HCT116 (cell line): ENCODE results near the gene VANGL2. TPM values are rescaled to one million over a fixed set of nuclear protein-coding genes. Genes with fewer than 3 reads are reported as not detected.

Experiments
- ATAC-seq: fragments of 200-7000 bp; cut with Tn5 transposase; 2 replicates; pipeline ENCODE4 v1.9.1; 2020; ENCODE audit warnings: mild to moderate bottlenecking, moderate library complexity
- BruUV-seq: library from RNA; stranded (reverse); fragments of 400-500 nt; replicated peaks from 2 replicates; lab custom pipeline; 2021; lab: Mats Ljungman, UMichigan
- CTCF ChIA-PET: fragments of 300-600 bp; sonication (Branson Sonifier 250); formaldehyde crosslinking; loops from one replicate; lab custom pipeline; 2021; ENCODE audit warnings: antibody characterized with exemption; lab: Charles Lee
- POLR2A ChIA-PET: fragments of 300-600, 350-600 bp; sonication (Branson Sonifier 250); formaldehyde crosslinking; loops from one replicate; lab custom pipeline; 2021; ENCODE audit warnings: antibody characterized with exemption; lab: Charles Lee
- RAD21 ChIA-PET, 2 experiments: fragments of 300-600 bp; sonication (Branson Sonifier 250); formaldehyde crosslinking; loops; one replicate each; lab custom pipeline; 2023; ENCODE audit warnings: low total read pairs in 2 of 2; ENCODE audit not compliant: uncharacterized antibody in 2 of 2, unreplicated experiment in 2 of 2, low non-redundant PET in 1 of 2; lab: Charles Lee
- DNase-seq: peaks from one replicate; pipeline ENCODE4 v3.0.0-alpha.2; 2010; ENCODE audit warnings: low read depth, low spot score
- H2AFZ ChIP-seq: fragments of 200-600 bp; shearing (Covaris generic), sonication (generic); 2 replicates; pipeline ENCODE4 v1.6.1; 2017; ENCODE audit warnings: low read depth, mixed run types, mixed read lengths, antibody characterized with exemption, low read length; ENCODE audit not compliant: poor library complexity, severe bottlenecking
- H3K27ac ChIP-seq: 2 replicates; pipeline ENCODE4 v1.5.1; 2012; ENCODE audit warnings: low read depth, low read length
- H3K27me3 ChIP-seq: fragments of 200-600 bp; sonication (generic); 2 replicates; pipeline ENCODE4 v1.6.1; 2016; ENCODE audit warnings: mixed run types, low read length, mixed read lengths; ENCODE audit not compliant: insufficient read depth
- H3K36me3 ChIP-seq, 2 experiments: fragments of 200-500 bp in 1 of 2; fragments of 200-600 bp in 1 of 2; sonication (Bioruptor generic) in 1 of 2; sonication (generic) in 1 of 2; 2 replicates each; pipeline versions ENCODE4 v1.5.1 to v1.6.1; 2014 to 2016; ENCODE audit warnings: low read length in 2 of 2, inconsistent platforms in 1 of 2, mixed read lengths in 1 of 2, mixed run types in 1 of 2; ENCODE audit not compliant: insufficient read depth in 2 of 2, control insufficient read depth in 1 of 2
- H3K4me1 ChIP-seq, 2 experiments: fragments of 200-600 bp in 1 of 2; sonication (generic) in 1 of 2; 2 replicates each; pipeline versions ENCODE4 v1.5.1 to v1.6.1; 2012 to 2017; ENCODE audit warnings: low read length in 2 of 2, inconsistent platforms in 1 of 2, mild to moderate bottlenecking in 1 of 2, mixed read lengths in 1 of 2, mixed run types in 1 of 2, moderate library complexity in 1 of 2; ENCODE audit not compliant: insufficient read depth in 2 of 2, control insufficient read depth in 1 of 2
- H3K4me2 ChIP-seq: fragments of 200-600 bp; sonication (generic); 2 replicates; pipeline ENCODE4 v1.6.1; 2017; ENCODE audit warnings: mixed run types, low read length, mixed read lengths
- H3K4me3 ChIP-seq, 2 experiments: fragments of 200-600 bp in 1 of 2; sonication (generic) in 1 of 2; replicated peaks in 1 of 2; 2 replicates each; pipeline ENCODE4 v1.5.1; 2011 to 2016; ENCODE audit warnings: low read length in 2 of 2, control low read depth in 1 of 2, low read depth in 1 of 2, mild to moderate bottlenecking in 1 of 2, mixed read lengths in 1 of 2, mixed run types in 1 of 2
- H3K79me2 ChIP-seq: fragments of 200-600 bp; sonication (generic); 2 replicates; pipeline ENCODE4 v1.6.1; 2017; ENCODE audit warnings: mild to moderate bottlenecking, mixed run types, low read length, moderate library complexity, mixed read lengths; ENCODE audit not compliant: insufficient read depth
- H3K9ac ChIP-seq: fragments of 200-600 bp; sonication (generic); 2 replicates; pipeline ENCODE4 v1.6.1; 2016; ENCODE audit warnings: low read length, mixed read lengths
- H3K9me2 ChIP-seq: fragments of 200-600 bp; sonication (generic), shearing (Covaris generic); 2 replicates; pipeline ENCODE4 v1.6.1; 2017; ENCODE audit warnings: mixed run types, mild to moderate bottlenecking, moderate library complexity; ENCODE audit not compliant: insufficient read depth
- H3K9me3 ChIP-seq, 2 experiments: fragments of 200-500 bp in 1 of 2; fragments of 200-600 bp in 1 of 2; sonication (Bioruptor generic) in 1 of 2; sonication (generic) in 1 of 2; 2 replicates each; pipeline ENCODE4 v1.6.1; 2014 to 2017; ENCODE audit warnings: low read length in 2 of 2, mixed read lengths in 2 of 2, inconsistent platforms in 1 of 2, low read depth in 1 of 2, mild to moderate bottlenecking in 1 of 2, mixed run types in 1 of 2, moderate library complexity in 1 of 2; ENCODE audit not compliant: control insufficient read depth in 1 of 2, insufficient read depth in 1 of 2
- H4K20me1 ChIP-seq: fragments of 200-600 bp; sonication (generic), shearing (Covaris generic); 2 replicates; pipeline ENCODE4 v1.6.1; 2017; ENCODE audit warnings: mixed run types, mild to moderate bottlenecking, moderate library complexity; ENCODE audit not compliant: insufficient read depth
- CBX3 ChIP-seq: IDR thresholded peaks from 2 replicates; pipeline ENCODE4 v1.6.1; 2012; ENCODE audit warnings: low read depth
- CTCF ChIP-seq, 3 experiments: fragments of 200-600 bp in 1 of 3; sonication (generic) in 1 of 3; IDR thresholded peaks in 2 of 3; conservative IDR thresholded peaks in 1 of 3; 2 replicates each; pipeline ENCODE4 v1.5.1; 2012 to 2017; ENCODE audit warnings: low read depth in 2 of 3, low read length in 2 of 3, antibody characterized with exemption in 1 of 3, borderline replicate concordance in 1 of 3, control low read depth in 1 of 3, mild to moderate bottlenecking in 1 of 3, mixed read lengths in 1 of 3, mixed run types in 1 of 3, moderate library complexity in 1 of 3; ENCODE audit not compliant: insufficient read depth in 1 of 3
- EZH2 ChIP-seq: fragments of 200-600 bp; sonication (generic); IDR thresholded peaks from 2 replicates; pipeline ENCODE4 v1.6.1; 2017; ENCODE audit warnings: antibody characterized with exemption, mixed run types
- FOSL1 ChIP-seq: IDR thresholded peaks from 2 replicates; pipeline ENCODE4 v1.6.1; 2012; ENCODE audit warnings: low read depth
- POLR2A ChIP-seq: IDR thresholded peaks from 2 replicates; pipeline ENCODE4 v1.7.0; 2011; ENCODE audit warnings: borderline replicate concordance; ENCODE audit not compliant: insufficient read depth, insufficient read length; ENCODE audit errors: extremely low read depth
- POLR2AphosphoS5 ChIP-seq: IDR thresholded peaks from 2 replicates; pipeline ENCODE4 v1.6.1; 2011; ENCODE audit warnings: mild to moderate bottlenecking, low read depth, low read length, moderate library complexity
- RAD21 ChIP-seq: IDR thresholded peaks from 2 replicates; pipeline ENCODE4 v1.6.1; 2012; ENCODE audit warnings: low read depth, mild to moderate bottlenecking
- SIN3A ChIP-seq: IDR thresholded peaks from 2 replicates; pipeline ENCODE4 v1.6.1; 2012; ENCODE audit warnings: low read depth
- SRF ChIP-seq: IDR thresholded peaks from 2 replicates; pipeline ENCODE4 v1.6.1; 2012; ENCODE audit warnings: low read depth
- TCF7L2 ChIP-seq: IDR thresholded peaks from 2 replicates; pipeline ENCODE4 v1.7.0; 2011; ENCODE audit warnings: borderline replicate concordance, inconsistent platforms; ENCODE audit not compliant: insufficient read depth, insufficient read length; ENCODE audit errors: extremely low read depth
- YY1 ChIP-seq: IDR thresholded peaks from 2 replicates; pipeline ENCODE4 v1.6.1; 2011; ENCODE audit warnings: low read length, low read depth, moderate library complexity, mild to moderate bottlenecking; ENCODE audit not compliant: insufficient replicate concordance; ENCODE audit errors: extremely low read depth
- ZFX ChIP-seq: fragments of 450-650 bp; IDR thresholded peaks from 2 replicates; pipeline ENCODE4 v1.6.1; 2017
- intact Hi-C: fragments of 100-400 bp; cut with micrococcal nuclease; formaldehyde crosslinking; loops from 2 replicates; pipeline ENCODE4 v1.10.0; 2022
- total RNA-seq: library from RNA; stranded (reverse); gene quantifications from one replicate; pipeline ENCODE4 v1.2.1, GENCODE V29; 2021; ENCODE audit not compliant: unreplicated experiment

VANGL2 gene
- total RNA-seq, 1 experiment from 2014 or later = 1.1 TPM

GRCh38 chr1:160460214-160460642, 59.9 kb downstream of the VANGL2 start:
- Histone ChIP-seq H3K4me1 (peaks cover 2 to 7% of the 10 kb centered on the region in 2 experiments; a peak in 1 of 4 replicates), H3K4me3 (no peak overlapping the region), H3K9me2 (no peaks in the 10 kb centered on the region), H3K27me3 (no peaks in the 10 kb centered on the region), H3K27ac (no peak overlapping the region), H2AFZ (peak overlapping the region; percentile 51), H3K9ac (no peak overlapping the region), H3K79me2 (no peaks in the 10 kb centered on the region), H3K4me2 (no peak overlapping the region), H3K36me3 (no peaks in the 10 kb centered on the region), H4K20me1 (no peaks in the 10 kb centered on the region), H3K9me3 (no peaks in the 10 kb centered on the region)
- POLR2A ChIA-PET = no interaction called here
- ATAC-seq = no peak
- TF ChIP-seq ZFX (no peak), CBX3 (no peak), FOSL1 (no peak), TCF7L2 (no peak), YY1 (no peak), EZH2 (no peak), RAD21 (no peak), POLR2A (no peak), SIN3A (no peak), POLR2AphosphoS5 (no peak), SRF (no peak), CTCF (IDR thresholded peaks at IDR 0.05 in 2 of 3, conservative IDR thresholded peaks at IDR 0.05 in 1 of 3; ENCODE audit: borderline replicate concordance in 1 of 3, insufficient read depth in 1 of 3, low read depth in 2 of 3, low read length in 2 of 3) (no peak)
- CTCF ChIA-PET = no interaction called here
- RAD21 ChIA-PET = no interaction called here
- intact Hi-C loops = no loop called here
- no TSS peak for BruUV-seq
- DNase-seq = no peak
